NCI-H2227 (cell line): ENCODE measurements around the gene GTF2IRD1.
"Not testable (repeated sequence)": the region's sequence is repeated elsewhere in the genome, so short reads cannot be mapped to it uniquely, and the experiment has no call there.

Source experiments
- DNase-seq: peaks from one replicate; lab custom pipeline; 2025; ENCODE audit not compliant: unreplicated experiment; lab: John Stamatoyannopoulos, UW

GTF2IRD1 gene

DNA sequence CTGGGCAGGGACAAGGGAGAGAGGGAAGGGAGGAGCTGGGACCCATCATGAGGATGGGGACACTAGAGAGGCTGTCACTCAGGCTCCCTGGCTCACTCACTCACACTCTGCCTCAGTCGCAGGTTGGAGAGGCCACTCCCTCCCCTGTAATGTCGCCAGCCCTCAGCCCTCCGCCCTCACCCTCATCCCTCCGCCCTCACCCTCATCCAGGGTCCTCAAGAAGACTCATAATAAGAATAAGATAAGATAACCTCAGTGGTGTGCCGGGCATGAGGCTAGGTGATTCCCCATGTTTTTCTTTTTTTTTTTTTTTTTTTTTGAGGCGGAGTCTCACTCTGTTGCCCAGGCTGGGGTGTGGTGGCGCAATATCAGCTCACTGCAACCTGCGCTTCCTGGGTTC lies 92.2 kb downstream of the GTF2IRD1 start:
- DNase-seq, result no peak

DNA sequence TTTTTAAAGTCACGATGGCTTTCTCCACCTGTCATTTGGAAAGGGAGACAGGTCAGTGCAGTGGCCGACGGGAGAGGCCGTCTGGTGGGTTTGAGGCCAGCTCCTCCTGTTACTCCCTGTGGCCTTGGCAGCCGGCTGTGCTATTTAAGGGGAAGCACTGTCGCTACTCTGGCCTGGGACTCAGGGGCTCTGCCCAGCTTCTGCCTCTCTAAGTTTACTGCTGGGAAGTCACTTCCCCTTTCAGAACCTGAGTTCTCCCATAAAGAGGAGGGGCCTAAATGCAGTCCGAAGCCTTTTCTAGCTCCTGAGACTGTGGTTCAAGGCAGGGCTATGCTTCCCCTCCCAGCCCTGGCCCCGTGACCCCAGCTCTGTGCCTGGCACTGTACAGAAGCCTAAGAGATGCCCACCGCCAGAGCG lies 99.9 kb downstream of the GTF2IRD1 start:
- DNase-seq, result not testable (repeated sequence)

DNA sequence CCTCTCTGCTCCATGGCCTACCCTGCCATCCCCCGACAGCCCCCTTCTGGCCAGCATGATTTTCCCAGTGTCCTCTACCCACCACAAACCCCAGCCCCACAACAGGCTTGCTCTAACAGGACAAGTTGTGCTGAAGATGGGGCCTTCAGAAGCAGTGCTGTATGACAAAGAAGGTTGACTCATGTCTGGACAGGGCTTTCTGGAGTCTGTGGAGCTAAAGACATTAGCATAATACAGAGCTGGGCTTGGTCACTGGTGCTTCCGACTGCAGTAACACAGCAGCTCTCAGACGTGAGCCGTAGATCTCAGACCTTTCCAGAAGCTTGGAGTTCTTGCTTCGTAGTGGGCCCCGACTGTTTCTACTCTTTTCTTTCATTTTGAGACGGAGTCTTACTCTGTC lies 100.5 kb downstream of the GTF2IRD1 start:
- no peak for DNase-seq

DNA sequence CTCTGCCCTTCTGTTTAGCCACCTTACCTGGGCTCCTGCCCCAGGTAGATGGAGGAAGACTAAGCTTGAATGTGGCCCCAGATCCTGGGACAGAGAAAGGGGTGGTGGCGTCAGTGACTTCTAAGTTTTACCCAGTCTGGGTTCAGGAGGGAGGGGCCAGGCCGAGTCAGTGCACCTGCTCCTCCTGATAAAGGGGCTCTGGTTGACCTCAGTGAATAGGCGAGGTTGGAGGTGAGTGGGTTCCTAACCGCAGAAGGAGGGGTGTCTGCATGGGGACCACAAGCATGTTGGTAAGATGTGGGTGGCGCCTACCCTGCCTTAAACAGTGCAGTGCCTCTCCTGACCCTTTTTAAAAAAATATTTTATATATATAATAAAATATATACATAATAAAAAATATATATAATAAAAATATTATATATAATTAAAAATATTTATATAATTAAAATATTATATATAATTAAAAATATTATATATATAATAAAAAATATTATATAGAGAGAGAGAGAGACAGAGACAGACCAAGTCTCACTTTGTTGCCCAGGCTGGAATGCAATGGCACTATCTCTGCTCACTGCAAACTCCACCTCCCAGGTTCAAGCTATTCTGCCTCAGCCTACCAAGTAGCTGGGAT lies 106.5 kb downstream of the GTF2IRD1 start:
- DNase-seq, result no peak

DNA sequence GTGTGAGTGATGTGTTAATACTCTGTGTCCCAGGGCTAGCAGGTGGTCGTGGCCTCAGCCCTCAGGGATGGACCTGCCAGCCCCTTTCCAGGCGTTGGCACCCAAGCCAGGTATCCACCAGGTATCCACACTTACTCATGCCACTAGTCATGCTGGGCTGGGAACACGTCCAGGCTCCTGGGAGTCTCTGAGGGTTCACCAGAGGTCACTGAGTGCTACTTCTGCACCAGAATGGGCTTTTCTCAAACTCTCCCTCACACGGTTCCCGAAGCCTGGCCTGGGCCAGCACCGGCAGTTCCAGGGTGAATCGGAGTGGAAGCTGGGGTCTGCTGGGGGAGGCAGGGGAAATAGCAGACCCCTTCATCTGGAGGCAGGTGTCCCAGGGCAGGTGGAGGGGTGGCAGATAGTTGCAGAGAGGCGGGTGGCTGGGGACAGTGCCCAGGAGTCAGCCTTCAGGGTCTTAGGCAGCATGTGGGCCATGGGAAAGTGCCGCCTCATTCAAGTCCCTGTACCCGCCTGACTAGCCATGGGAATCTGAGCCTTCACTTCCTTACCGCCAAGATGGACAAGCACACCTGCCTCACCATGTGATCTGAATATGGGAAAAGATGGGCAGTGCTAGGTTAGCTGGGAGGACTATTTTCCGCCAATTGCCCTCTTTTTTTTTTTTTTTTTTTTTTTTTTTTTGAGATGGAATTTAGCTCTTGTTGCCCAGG lies 108.3 kb downstream of the GTF2IRD1 start:
- no peak for DNase-seq

DNA sequence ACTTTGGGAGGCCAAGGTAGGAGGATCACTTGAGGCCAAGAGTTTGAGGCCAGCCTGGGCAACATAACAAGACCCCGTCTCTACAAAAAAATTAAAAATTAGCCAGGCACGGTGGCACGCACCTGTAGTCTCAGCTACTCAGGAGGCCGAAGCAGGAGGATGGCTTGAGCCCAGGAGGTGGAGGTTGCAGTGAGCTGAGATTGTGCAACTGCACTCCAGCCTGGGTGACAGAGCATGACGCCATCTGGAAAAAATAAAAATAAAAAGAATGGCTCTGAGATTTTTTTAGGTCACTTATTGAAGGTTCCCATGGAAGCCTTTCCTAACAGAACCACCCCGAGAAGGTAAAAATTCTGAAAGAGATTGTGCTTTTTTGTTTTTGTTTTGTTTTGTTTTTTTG lies 109.9 kb downstream of the GTF2IRD1 start:
- not testable (repeated sequence) for DNase-seq

DNA sequence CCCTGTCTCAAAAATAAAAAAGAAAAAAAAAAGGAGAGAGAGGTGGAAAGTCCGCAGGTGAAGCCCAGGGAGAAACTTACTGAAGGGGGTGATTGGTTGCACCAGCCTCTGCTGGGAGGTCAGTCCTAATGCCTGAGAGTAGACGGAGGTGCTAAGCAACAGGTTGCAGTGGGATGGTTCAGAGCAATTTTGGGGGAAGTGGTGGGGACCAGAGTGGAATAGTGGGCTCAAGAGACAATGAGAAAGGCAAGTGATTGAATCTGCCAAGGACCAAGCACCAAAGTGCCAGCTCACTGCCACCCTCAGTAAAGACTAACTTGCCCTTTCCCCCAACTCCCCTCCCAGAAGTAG lies 113.6 kb downstream of the GTF2IRD1 start:
- DNase-seq, result no peak

DNA sequence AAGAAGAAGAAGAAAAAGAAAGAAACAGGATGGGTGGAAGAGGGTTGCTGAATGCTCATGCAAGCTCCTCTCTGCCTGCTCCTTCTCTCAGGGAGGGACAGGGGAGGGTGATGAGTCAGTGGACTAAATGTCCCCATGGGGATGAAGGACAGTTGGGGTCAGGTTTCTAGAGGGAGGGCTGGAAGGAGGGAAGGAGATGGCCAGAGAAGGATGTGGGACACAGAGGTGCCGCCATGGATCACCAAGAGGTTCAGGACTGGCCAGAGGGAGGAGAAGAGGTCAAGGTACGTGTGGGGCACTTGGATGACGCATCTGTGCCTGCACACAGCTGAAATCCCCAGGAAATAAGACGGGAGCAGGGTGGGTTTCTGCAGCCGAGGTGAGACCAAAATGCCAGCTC lies 115.0 kb downstream of the GTF2IRD1 start:
- no peak for DNase-seq

DNA sequence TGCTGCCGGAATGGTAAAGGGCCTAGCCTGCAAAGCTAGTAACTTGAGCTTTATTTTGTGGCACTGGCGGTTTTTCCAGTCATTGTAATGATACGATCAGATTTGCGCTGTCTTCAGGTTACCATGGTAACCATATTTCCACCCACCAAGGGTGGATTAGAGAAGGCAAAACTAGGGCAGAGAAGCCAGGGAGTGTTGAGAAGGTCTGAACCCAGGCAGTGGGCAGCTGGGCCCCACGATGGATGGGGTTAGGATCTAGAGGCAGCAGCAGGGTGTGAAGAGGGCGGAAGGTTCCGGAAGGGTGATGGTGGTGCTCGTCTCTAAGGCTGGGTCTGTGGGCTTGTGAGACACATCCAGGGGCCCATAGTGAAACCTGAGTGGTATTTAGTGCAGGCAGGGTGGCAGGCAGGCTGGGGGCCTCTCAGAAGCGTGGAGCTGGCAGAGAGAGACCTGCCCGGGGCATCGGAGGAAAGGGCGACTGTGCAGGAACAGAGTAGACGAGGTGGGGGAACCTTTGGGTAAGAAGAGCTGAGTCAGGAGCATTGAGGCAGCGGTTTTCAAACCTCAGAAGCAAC lies 115.9 kb downstream of the GTF2IRD1 start:
- peak; percentile 58 for DNase-seq

DNA sequence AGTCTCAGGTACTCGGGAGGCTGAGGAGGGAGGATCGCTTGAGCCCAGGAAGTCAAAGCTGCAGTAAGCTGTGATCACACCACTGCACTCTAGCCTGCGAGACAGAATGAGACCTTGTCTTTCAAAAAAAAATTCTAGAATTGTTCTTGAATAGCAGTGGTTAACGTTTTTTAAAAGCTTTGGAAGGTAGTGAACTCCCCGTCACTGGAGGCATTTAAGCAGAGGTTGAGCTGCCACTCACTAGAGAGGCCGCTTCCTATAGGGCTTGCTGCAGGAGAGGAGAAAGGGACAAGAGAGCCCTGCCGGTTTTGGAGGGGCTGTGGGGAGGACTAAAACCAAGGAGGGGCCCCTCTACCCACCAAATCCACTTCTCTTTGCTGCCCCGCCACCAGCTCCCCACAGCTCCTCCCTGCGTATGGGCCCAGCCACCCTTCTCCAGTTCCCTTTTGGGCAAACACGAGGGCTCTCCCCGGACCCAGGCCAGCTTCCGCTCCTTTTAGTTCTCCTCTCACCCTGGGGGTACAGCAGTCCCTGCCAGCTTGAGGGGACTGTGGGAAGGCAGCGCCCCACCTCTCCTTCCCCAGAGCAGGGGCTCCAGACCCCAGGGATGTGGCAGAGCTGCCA lies 116.9 kb downstream of the GTF2IRD1 start:
- no peak for DNase-seq

DNA sequence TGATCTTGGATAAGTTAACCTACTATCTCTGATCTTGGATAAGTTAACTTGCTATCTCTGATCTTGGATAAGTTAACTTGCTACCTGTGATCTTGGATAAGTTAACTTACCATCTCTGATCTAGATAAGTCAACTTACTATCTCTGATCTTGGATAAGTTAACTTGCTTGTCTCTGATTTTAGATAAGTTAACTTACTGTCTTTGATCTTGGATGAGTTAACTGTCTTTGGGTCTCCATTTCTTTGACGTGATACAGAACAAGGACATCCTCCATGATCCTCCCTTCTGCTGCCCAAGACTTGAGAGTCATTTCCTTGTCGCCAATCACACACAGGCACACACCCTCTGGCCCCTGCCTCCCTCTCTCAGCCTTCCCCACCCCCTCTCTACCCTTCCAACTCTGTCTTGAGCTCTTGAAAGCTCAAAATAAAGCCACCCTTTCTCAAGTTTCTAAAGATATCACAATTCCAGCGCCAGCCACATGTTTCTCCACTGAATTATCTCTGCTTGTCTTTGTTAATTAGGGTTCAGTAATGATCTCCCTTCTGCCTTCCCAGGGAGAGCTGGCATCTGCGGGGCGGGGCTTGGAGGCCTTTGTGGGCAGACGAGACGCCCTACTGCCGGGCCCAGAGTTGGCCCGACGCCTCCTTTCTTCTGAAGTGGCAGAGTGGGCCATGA lies 118.7 kb downstream of the GTF2IRD1 start:
- DNase-seq, result no peak

DNA sequence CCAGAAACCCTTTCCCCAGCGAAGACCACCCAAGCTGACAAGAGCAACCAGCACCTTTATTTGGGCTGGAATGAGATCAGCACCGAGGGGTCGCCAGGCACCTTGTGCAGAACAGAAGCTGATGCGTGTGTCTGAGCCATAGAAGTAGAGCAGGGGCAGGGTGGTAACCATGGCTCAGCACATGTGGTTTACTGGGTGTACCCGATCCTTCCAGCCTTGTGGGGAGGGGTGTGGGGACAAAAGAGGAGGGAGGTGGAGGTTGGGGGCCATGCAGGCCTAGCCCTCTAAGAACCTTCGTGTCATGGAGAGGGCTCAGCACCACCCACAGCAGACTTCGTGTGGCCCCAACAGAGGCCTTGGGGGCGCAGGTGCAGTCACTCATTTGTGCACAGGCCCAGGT lies 119.8 kb downstream of the GTF2IRD1 start:
- no peak for DNase-seq

DNA sequence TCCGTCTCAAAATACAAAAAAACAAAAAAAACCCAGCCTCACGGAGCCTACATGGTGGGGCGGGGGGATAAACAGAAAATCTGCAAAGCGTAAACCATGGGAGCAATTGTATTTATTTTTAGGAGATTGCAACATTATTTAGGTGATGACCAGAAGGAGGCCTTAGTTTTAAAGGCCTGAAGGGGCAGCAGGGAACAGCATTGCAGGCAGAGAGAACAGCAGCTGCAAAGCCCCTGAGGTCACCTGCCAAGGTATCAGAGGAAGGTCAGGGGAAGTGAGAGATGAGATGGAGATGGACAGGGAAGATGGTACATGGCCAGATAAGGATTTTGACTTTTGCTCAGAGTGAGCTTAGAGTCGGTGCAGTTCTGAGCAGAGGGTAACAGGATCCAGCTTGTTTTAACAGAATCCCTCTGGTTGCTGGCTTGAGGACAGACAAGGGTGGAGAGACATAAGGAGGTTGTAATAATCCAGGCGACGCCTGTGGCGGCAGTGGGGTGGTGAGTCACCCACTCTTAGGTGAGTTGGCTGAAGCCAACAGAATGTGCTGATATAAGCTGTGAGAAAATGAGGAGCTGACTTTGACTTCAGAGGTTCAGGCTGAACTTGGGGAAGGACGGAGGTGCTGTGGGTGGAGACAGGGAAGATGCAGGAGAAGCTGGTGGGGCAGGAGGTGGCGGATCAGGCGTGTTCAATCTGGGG lies 121.5 kb downstream of the GTF2IRD1 start:
- no peak for DNase-seq

DNA sequence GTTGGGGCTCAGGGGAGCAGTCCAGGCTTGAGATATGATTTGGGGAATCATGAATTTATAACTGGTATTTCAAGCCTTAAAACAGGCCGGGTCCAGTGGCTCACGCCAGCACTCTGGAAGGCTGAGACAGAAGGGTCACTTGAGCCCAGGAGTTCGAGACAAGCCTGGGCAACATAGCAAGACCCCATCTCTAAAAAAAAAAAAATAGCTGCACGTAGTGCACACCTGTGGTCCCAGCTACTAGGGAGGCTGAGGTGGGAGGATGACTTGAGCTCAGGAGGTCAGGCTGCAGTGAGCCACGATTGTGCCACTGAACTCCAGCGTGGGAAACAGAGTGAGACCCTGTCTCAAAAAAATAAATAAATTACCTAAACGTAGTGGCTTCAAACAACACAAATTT lies 122.1 kb downstream of the GTF2IRD1 start:
- no peak for DNase-seq

DNA sequence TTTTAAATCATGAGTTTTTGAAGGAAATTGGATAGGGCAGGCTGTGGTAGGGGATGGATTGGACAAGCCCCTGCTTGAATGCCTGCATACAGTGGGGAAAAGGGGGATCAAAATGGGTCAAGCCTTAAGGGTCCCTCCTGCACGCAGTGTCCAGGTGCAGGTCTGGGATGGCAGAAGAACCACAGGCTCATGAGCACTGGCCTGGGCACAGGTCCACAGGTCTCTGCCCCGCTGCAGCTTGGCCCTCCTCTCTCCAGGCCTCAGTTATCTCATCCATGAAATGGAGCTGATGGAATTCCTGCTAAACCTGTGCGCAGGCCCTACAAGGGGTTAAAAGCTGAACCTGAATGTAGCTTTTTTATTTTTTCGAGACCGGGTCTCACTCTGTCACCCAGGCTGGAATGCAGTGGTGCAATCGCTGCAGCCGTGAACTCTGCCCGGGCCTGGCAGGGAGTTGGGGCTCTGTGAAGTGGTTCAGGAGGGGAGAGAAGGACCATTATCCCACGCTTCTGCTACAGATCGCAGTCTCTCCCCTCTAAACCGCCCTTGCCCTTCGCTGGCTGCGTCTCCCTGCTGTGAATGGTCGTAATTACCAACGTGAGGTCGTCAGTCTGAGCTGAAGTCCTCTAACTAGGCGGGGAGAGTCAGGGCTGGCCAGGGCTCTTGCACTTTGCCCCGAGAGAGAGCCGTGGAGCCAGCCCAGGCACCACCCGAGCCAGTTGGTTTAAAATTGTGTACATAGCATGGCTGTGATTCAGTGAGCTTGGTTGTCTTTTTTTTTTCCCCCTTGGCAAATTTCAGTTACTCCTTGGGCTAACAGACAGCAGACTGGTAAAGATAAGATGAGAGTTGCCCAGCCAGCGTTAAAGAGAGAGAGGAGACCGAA lies 126.3 kb downstream of the GTF2IRD1 start:
- DNase-seq, result peak; percentile 42

DNA sequence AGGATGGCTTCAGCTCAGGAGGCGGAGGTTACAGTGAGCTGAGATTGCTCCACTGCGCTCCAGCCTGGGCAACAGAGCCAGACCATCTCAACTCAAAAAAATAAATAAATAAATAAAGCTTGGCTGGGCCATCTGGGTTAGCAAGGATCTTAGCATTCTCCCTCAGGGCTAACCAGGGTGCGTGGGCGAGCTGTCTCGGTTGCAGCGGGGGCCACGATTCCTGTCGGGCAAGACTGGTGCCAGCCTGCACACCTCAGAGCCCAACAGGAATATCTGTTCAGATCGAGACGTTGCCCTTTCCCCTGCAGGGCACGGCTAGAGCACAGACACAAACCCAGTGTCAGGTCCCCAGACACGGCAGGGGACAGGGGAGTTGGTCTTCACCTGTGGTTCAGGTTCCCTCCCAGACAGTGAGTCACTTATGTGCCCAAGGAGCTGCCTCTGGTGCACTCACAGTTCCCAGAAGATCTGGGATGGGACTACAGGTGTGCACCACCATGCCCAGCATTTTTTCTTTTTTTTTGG lies 128.3 kb downstream of the GTF2IRD1 start:
- DNase-seq, result no peak

DNA sequence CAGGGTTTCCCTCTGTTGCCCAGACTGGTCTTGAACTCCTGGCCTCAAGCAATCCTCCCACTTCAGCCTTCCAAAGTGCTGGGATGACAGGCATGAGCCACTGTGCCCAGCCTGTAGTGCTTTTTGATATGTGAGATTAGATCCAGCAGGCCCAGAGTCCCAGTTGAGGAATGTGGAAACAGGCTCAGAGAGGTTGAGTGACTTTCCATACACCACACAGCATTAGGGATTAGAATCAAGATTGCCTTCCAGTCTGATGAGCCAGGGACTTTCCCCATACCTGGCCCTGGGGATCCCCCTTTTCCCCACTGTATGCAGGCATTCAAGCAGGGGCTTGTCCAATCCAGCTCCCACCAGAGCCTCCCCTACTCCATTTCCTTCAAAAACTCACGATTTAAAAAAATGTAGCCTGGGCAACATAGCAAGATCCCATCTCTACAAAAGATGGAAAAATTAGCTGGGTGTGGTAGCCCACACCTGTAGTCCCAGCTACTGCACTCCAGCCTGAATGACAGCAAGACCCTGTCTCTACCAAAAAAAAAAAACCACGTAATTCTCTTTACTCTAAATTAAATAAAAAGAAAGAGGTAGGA lies 128.8 kb downstream of the GTF2IRD1 start:
- DNase-seq, result no peak

DNA sequence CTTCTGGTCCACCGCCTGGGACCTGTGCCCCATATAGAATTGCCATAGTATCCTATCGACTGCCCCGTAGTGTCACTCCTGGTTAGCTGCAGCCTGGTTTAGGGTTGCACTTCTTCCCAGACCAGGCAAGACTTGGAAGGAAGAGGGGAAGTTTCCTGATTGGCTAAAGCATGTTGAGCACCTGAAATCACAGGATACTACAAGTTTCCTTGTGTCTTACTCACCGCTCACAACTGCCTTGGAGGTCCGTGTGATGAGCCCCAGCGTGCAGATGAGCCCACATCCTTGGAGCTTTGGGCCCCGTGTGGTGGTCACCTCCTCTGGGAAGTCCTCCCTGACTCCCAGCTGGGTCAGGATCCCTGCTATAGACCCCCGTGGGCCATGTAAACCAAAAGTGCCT lies 129.9 kb downstream of the GTF2IRD1 start:
- DNase-seq, result no peak

DNA sequence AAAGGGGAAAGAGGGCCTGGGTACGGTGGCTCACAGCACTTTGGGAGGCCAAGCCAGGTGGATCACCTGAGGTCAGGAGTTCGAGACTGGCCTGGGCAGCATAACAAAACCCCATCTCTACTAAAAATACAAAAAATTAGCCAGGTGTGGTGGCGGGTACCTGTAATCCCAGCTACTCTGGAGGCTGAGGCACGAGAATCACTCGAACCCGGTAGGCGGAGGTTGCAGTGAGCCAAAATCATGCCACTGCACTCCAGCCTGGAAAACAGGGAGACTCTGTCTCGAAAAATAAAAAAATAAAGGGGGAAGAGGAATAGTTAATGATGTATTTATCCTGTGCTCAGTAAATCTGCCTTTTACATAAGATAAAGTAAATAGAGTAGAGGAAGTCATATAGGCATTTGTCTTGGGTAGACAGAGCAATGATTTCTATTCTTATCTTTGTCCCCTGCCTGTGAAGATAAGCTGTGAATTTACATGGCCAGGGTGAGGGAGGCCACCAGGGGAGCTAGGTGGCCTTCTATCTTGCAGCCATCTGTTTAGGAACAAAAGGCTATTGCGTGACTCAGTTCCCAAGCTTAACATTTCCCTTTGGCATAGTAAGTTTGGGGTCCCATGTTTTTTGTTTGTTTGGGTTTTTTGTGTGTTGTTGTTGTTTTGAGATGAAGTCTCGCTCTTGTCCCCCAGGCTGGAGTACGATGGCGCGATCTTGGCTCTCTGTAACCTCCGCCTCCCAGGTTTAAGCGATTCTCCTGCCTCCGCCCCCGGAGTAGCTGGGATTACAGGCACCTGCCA lies 130.7 kb downstream of the GTF2IRD1 start:
- no peak for DNase-seq
